ENCODE data around the gene RTL9.

RTL9 gene

GRCh38 chrX:110317061-110317819, 41.4 kb upstream of the RTL9 start:
- no peaks in the 10 kb centered on the region for H3K9me3 ChIP-seq (ENCODE audit: control extremely low read depth in 1 of 5, control insufficient read depth in 4 of 5, insufficient read depth in 2 of 5, low read depth in 1 of 5, low read length in 4 of 5)

GRCh38 chrX:110317820-110318663, 40.6 kb upstream of the RTL9 start, which contains the start of gene AMMECR1:
Gene AMMECR1 (minus strand): TSS chrX:110318085. CDS start chrX:110318071, 14 bp downstream.
- Histone ChIP-seq H3K27me3 (replicated peaks in 2 of 5; ENCODE audit: control insufficient read depth in 4 of 5, insufficient read depth in 5 of 5, low read length in 4 of 5) (peaks cover 0 to 5% (median 0%) of the 10 kb centered on the region in 5 experiments), H3K9me3 (ENCODE audit: control extremely low read depth in 1 of 5, control insufficient read depth in 4 of 5, insufficient read depth in 2 of 5, low read depth in 1 of 5, low read length in 4 of 5) (no peaks in the 10 kb centered on the region), H3K4me3 (ENCODE audit: control insufficient read depth in 1 of 7, extremely low read depth in 1 of 7, insufficient read depth in 4 of 7, low read depth in 2 of 7, low read length in 6 of 7) (peak within 1 kb of the TSS; percentile 65 to 85 (median 73)), H3K27ac (ENCODE audit: insufficient read depth in 1 of 2, low read depth in 1 of 2, low read length in 2 of 2, poor library complexity in 1 of 2, severe bottlenecking in 2 of 2) (peak within 1 kb of the TSS in 1 of 2 experiments; percentile 74), H3K36me3 (ENCODE audit: control insufficient read depth in 4 of 4, insufficient read depth in 4 of 4, low read length in 3 of 4) (no peaks in the 10 kb centered on the region), H3K4me1 (ENCODE audit: control extremely low read depth in 1 of 4, control insufficient read depth in 4 of 4, insufficient read depth in 4 of 4, low read length in 3 of 4) (peaks cover 4 to 12% (median 9%) of the 10 kb centered on the region in 4 experiments)
- POLR2A ChIA-PET: no interaction called here
- 31% methylated on average over 42 of the region's 78 CpGs for WGBS (ENCODE audit: insufficient coverage)
- peak; percentile 80 to 92 (median 89) for DNase-seq
- CTCF ChIA-PET: interaction anchor here (1.1 to 1.7 kb wide), 3 partner anchors 48 to 83 kb away, joined by 3 read pairs; no protein-coding TSS in a partner anchor

More at GRCh38 chrX:110317061-110317819, 41.4 kb upstream of the RTL9 start:
- POLR2A ChIA-PET: no interaction called here
- H3K36me3 ChIP-seq (ENCODE audit: control insufficient read depth in 4 of 4, insufficient read depth in 4 of 4, low read length in 3 of 4): no peaks in the 10 kb centered on the region
- CTCF ChIA-PET: interaction anchor here (0.6 to 1.7 kb wide), 4 partner anchors 48 to 1702 kb away, joined by 3 read pairs; no protein-coding TSS in a partner anchor
- peak in 2 of 3 donors; percentile 18 to 48 for DNase-seq
- H3K4me1 ChIP-seq (ENCODE audit: control extremely low read depth in 1 of 4, control insufficient read depth in 4 of 4, insufficient read depth in 4 of 4, low read length in 3 of 4): peaks cover 4 to 12% (median 9%) of the 10 kb centered on the region in 4 experiments
- H3K27ac ChIP-seq (ENCODE audit: insufficient read depth in 1 of 2, low read depth in 1 of 2, low read length in 2 of 2, poor library complexity in 1 of 2, severe bottlenecking in 2 of 2): peak overlapping the region in 1 of 2 experiments; percentile 74
- peaks cover 0 to 5% (median 0%) of the 10 kb centered on the region in 5 experiments for H3K27me3 ChIP-seq (replicated peaks in 2 of 5; ENCODE audit: control insufficient read depth in 4 of 5, insufficient read depth in 5 of 5, low read length in 4 of 5)
- 44% methylated on average over 38 of the region's 40 CpGs for WGBS (ENCODE audit: insufficient coverage)
- H3K4me3 ChIP-seq (ENCODE audit: control insufficient read depth in 1 of 7, extremely low read depth in 1 of 7, insufficient read depth in 4 of 7, low read depth in 2 of 7, low read length in 6 of 7): peak overlapping the region; percentile 65 to 85 (median 73)

- Histone ChIP-seq H3K4me1 (ENCODE audit: control extremely low read depth in 1 of 4, control insufficient read depth in 4 of 4, insufficient read depth in 4 of 4, low read length in 3 of 4) (peaks cover 4 to 12% (median 9%) of the 10 kb centered on the region in 4 experiments), H3K4me3 (ENCODE audit: control insufficient read depth in 1 of 7, extremely low read depth in 1 of 7, insufficient read depth in 4 of 7, low read depth in 2 of 7, low read length in 6 of 7) (peak overlapping the region; percentile 38 to 83 (median 71)), H3K36me3 (ENCODE audit: control insufficient read depth in 4 of 4, insufficient read depth in 4 of 4, low read length in 3 of 4) (no peaks in the 10 kb centered on the region), H3K9me3 (ENCODE audit: control extremely low read depth in 1 of 5, control insufficient read depth in 4 of 5, insufficient read depth in 2 of 5, low read depth in 1 of 5, low read length in 4 of 5) (no peaks in the 10 kb centered on the region), H3K27ac (ENCODE audit: insufficient read depth in 1 of 2, low read depth in 1 of 2, low read length in 2 of 2, poor library complexity in 1 of 2, severe bottlenecking in 2 of 2) (peak overlapping the region in 1 of 2 experiments; percentile 66), H3K27me3 (replicated peaks in 2 of 5; ENCODE audit: control insufficient read depth in 4 of 5, insufficient read depth in 5 of 5, low read length in 4 of 5) (peaks cover 0 to 5% (median 0%) of the 10 kb centered on the region in 5 experiments)
- DNase-seq: no peak
- ChIA-PET POLR2A (no interaction called here), CTCF (interaction anchor here (1.1 kb wide), 1 partner anchor 49 kb away, joined by 3 read pairs; no protein-coding TSS in a partner anchor)
- WGBS (ENCODE audit: insufficient coverage): 25% methylated on average over 3 of the region's 4 CpGs
Measured at GRCh38 chrX:110318664-110318968, 40.0 kb upstream of the RTL9 start.

GRCh38 chrX:110320381-110320987, 38.2 kb upstream of the RTL9 start:
- peaks cover 0 to 5% (median 0%) of the 10 kb centered on the region in 5 experiments for H3K27me3 ChIP-seq (replicated peaks in 2 of 5; ENCODE audit: control insufficient read depth in 4 of 5, insufficient read depth in 5 of 5, low read length in 4 of 5)
- CTCF ChIA-PET: no interaction called here
- H3K9me3 ChIP-seq (ENCODE audit: control extremely low read depth in 1 of 5, control insufficient read depth in 4 of 5, insufficient read depth in 2 of 5, low read depth in 1 of 5, low read length in 4 of 5): no peaks in the 10 kb centered on the region
- no CpG with 5 or more reads among the region's 3 CpGs for WGBS (ENCODE audit: insufficient coverage)
- H3K4me3 ChIP-seq (ENCODE audit: control insufficient read depth in 1 of 7, extremely low read depth in 1 of 7, insufficient read depth in 4 of 7, low read depth in 2 of 7, low read length in 6 of 7): no peak overlapping the region
- POLR2A ChIA-PET: no interaction called here
- no peak overlapping the region for H3K27ac ChIP-seq (ENCODE audit: insufficient read depth in 1 of 2, low read depth in 1 of 2, low read length in 2 of 2, poor library complexity in 1 of 2, severe bottlenecking in 2 of 2)
- no peak for DNase-seq
- no peaks in the 10 kb centered on the region for H3K36me3 ChIP-seq (ENCODE audit: control insufficient read depth in 4 of 4, insufficient read depth in 4 of 4, low read length in 3 of 4)
- H3K4me1 ChIP-seq (ENCODE audit: control extremely low read depth in 1 of 4, control insufficient read depth in 4 of 4, insufficient read depth in 4 of 4, low read length in 3 of 4): peaks cover 4 to 12% (median 9%) of the 10 kb centered on the region in 4 experiments

- Histone ChIP-seq H3K4me3 (ENCODE audit: control insufficient read depth in 1 of 7, extremely low read depth in 1 of 7, insufficient read depth in 4 of 7, low read depth in 2 of 7, low read length in 6 of 7) (no peak overlapping the region), H3K9me3 (ENCODE audit: control extremely low read depth in 1 of 5, control insufficient read depth in 4 of 5, insufficient read depth in 2 of 5, low read depth in 1 of 5, low read length in 4 of 5) (no peaks in the 10 kb centered on the region), H3K36me3 (ENCODE audit: control insufficient read depth in 4 of 4, insufficient read depth in 4 of 4, low read length in 3 of 4) (no peaks in the 10 kb centered on the region), H3K27me3 (replicated peaks in 2 of 5; ENCODE audit: control insufficient read depth in 4 of 5, insufficient read depth in 5 of 5, low read length in 4 of 5) (peaks cover 0 to 5% (median 0%) of the 10 kb centered on the region in 5 experiments), H3K4me1 (ENCODE audit: control extremely low read depth in 1 of 4, control insufficient read depth in 4 of 4, insufficient read depth in 4 of 4, low read length in 3 of 4) (peaks cover 4 to 12% (median 5%) of the 10 kb centered on the region in 4 experiments), H3K27ac (ENCODE audit: insufficient read depth in 1 of 2, low read depth in 1 of 2, low read length in 2 of 2, poor library complexity in 1 of 2, severe bottlenecking in 2 of 2) (no peak overlapping the region)
- POLR2A ChIA-PET: no interaction called here
- CTCF ChIA-PET: no interaction called here
- DNase-seq: peak in 1 of 3 donors; percentile 21
Measured at GRCh38 chrX:110321081-110321480, 37.6 kb upstream of the RTL9 start.

GRCh38 chrX:110321670-110322069, 37.0 kb upstream of the RTL9 start:
- H3K27ac ChIP-seq (ENCODE audit: insufficient read depth in 1 of 2, low read depth in 1 of 2, low read length in 2 of 2, poor library complexity in 1 of 2, severe bottlenecking in 2 of 2): no peak overlapping the region
- ChIA-PET POLR2A (no interaction called here), CTCF (no interaction called here)
- H3K36me3 ChIP-seq (ENCODE audit: control insufficient read depth in 4 of 4, insufficient read depth in 4 of 4, low read length in 3 of 4): no peaks in the 10 kb centered on the region
- no CpG with 5 or more reads among the region's 3 CpGs for WGBS (ENCODE audit: insufficient coverage)
- H3K9me3 ChIP-seq (ENCODE audit: control extremely low read depth in 1 of 5, control insufficient read depth in 4 of 5, insufficient read depth in 2 of 5, low read depth in 1 of 5, low read length in 4 of 5): no peaks in the 10 kb centered on the region
- DNase-seq: peak in 2 of 3 donors; percentile 40 to 58
- H3K4me1 ChIP-seq (ENCODE audit: control extremely low read depth in 1 of 4, control insufficient read depth in 4 of 4, insufficient read depth in 4 of 4, low read length in 3 of 4): peaks cover 3 to 6% (median 4%) of the 10 kb centered on the region in 4 experiments
- H3K4me3 ChIP-seq (ENCODE audit: control insufficient read depth in 1 of 7, extremely low read depth in 1 of 7, insufficient read depth in 4 of 7, low read depth in 2 of 7, low read length in 6 of 7): no peak overlapping the region
- peaks cover 0 to 5% (median 0%) of the 10 kb centered on the region in 5 experiments for H3K27me3 ChIP-seq (replicated peaks in 2 of 5; ENCODE audit: control insufficient read depth in 4 of 5, insufficient read depth in 5 of 5, low read length in 4 of 5)

Data from common myeloid progenitor, CD34-positive (primary cell).